ENCODE measurements around the gene CRY1.
"Not testable (repeated sequence)": the region's sequence is repeated elsewhere in the genome, so short reads cannot be mapped to it uniquely, and the experiment has no call there.

Gene CRY1

GRCh38 chr12:107115119-107115518, 21.8 kb upstream of the CRY1 start:
- Histone ChIP-seq H3K27me3 (replicated peaks; ENCODE audit: control insufficient read depth, insufficient read depth, low read length) (peaks cover 2% of the 10 kb centered on the region), H3K4me3 (replicated peaks; ENCODE audit: low read depth, low read length) (no peak overlapping the region), H3K36me3 (ENCODE audit: control insufficient read depth, insufficient read depth, low read length) (no peaks in the 10 kb centered on the region)
- DNase-seq (ENCODE audit: extremely low read depth, insufficient read length), result no peak
- TF ChIP-seq CTCF (IDR thresholded peaks at IDR 0.05; ENCODE audit: insufficient read depth, low read length, poor library complexity, severe bottlenecking), result no peak

- Histone ChIP-seq H3K27me3 (replicated peaks; ENCODE audit: control insufficient read depth, insufficient read depth, low read length) (peaks cover 2% of the 10 kb centered on the region), H3K36me3 (ENCODE audit: control insufficient read depth, insufficient read depth, low read length) (no peaks in the 10 kb centered on the region), H3K4me3 (replicated peaks; ENCODE audit: low read depth, low read length) (no peak overlapping the region)
- no peak for TF ChIP-seq CTCF (IDR thresholded peaks at IDR 0.05; ENCODE audit: insufficient read depth, low read length, poor library complexity, severe bottlenecking)
- no peak for DNase-seq (ENCODE audit: extremely low read depth, insufficient read length)
These were observed 18.0 kb upstream of the CRY1 start for GRCh38 chr12:107111314-107111713.

- H3K4me3 ChIP-seq (replicated peaks; ENCODE audit: low read depth, low read length), result no peak overlapping the region
- DNase-seq (ENCODE audit: extremely low read depth, insufficient read length), result no peak
- H3K27me3 ChIP-seq (replicated peaks; ENCODE audit: control insufficient read depth, insufficient read depth, low read length), result peaks cover under 1% of the 10 kb centered on the region
- no peak for TF ChIP-seq CTCF (IDR thresholded peaks at IDR 0.05; ENCODE audit: insufficient read depth, low read length, poor library complexity, severe bottlenecking)
- H3K36me3 ChIP-seq (ENCODE audit: control insufficient read depth, insufficient read depth, low read length), result no peaks in the 10 kb centered on the region
These were observed 16.7 kb upstream of the CRY1 start for GRCh38 chr12:107109726-107110719.

- Histone ChIP-seq H3K4me3 (replicated peaks; ENCODE audit: low read depth, low read length) (no peak overlapping the region), H3K36me3 (ENCODE audit: control insufficient read depth, insufficient read depth, low read length) (no peaks in the 10 kb centered on the region), H3K27me3 (replicated peaks; ENCODE audit: control insufficient read depth, insufficient read depth, low read length) (no peaks in the 10 kb centered on the region; the same call in 1 of the 2 replicates)
- TF ChIP-seq CTCF (IDR thresholded peaks at IDR 0.05; ENCODE audit: insufficient read depth, low read length, poor library complexity, severe bottlenecking), result no peak
- no peak for DNase-seq (ENCODE audit: extremely low read depth, insufficient read length)
These were observed 15.7 kb upstream of the CRY1 start for GRCh38 chr12:107108995-107109508.

- not testable (repeated sequence) for H3K4me3 ChIP-seq (replicated peaks; ENCODE audit: low read depth, low read length); H3K27me3 ChIP-seq (replicated peaks; ENCODE audit: control insufficient read depth, insufficient read depth, low read length); DNase-seq (ENCODE audit: extremely low read depth, insufficient read length); H3K36me3 ChIP-seq (ENCODE audit: control insufficient read depth, insufficient read depth, low read length)
These were observed 15.0 kb upstream of the CRY1 start for GRCh38 chr12:107108366-107108765.

GRCh38 chr12:107107381-107107780, 14.0 kb upstream of the CRY1 start:
- TF ChIP-seq CTCF (IDR thresholded peaks at IDR 0.05; ENCODE audit: insufficient read depth, low read length, poor library complexity, severe bottlenecking), result no peak
- no peaks in the 10 kb centered on the region for H3K36me3 ChIP-seq (ENCODE audit: control insufficient read depth, insufficient read depth, low read length)

More at GRCh38 chr12:107107381-107107780, 14.0 kb upstream of the CRY1 start:
- no peak overlapping the region for H3K4me3 ChIP-seq (replicated peaks; ENCODE audit: low read depth, low read length)
- no peak for DNase-seq (ENCODE audit: extremely low read depth, insufficient read length)
- no peaks in the 10 kb centered on the region; the same call in 1 of the 2 replicates for H3K27me3 ChIP-seq (replicated peaks; ENCODE audit: control insufficient read depth, insufficient read depth, low read length)
